Putamen (tissue), 1 donor: Measurements from ENCODE around the gene ANKRD55.
"Not testable (repeated sequence)": the region's sequence is repeated elsewhere in the genome, so short reads cannot be mapped to it uniquely, and the experiment has no call there.

Experiments
- DNase-seq: peaks from one replicate; pipeline ENCODE4 v3.0.0-alpha.2; 2016; ENCODE audit warnings: low spot score

ANKRD55 gene

GRCh38 chr5:56207537-56207936 lies 25.6 kb downstream of the ANKRD55 start:
- DNase-seq: no peak

- DNase-seq: no peak
Observed at GRCh38 chr5:56206126-56206910, 26.8 kb downstream of the ANKRD55 start.

- DNase-seq: not testable (repeated sequence)
Observed at GRCh38 chr5:56203936-56204335, 29.2 kb downstream of the ANKRD55 start.

GRCh38 chr5:56202483-56202882 lies 30.6 kb downstream of the ANKRD55 start:
- no peak for DNase-seq

DNA sequence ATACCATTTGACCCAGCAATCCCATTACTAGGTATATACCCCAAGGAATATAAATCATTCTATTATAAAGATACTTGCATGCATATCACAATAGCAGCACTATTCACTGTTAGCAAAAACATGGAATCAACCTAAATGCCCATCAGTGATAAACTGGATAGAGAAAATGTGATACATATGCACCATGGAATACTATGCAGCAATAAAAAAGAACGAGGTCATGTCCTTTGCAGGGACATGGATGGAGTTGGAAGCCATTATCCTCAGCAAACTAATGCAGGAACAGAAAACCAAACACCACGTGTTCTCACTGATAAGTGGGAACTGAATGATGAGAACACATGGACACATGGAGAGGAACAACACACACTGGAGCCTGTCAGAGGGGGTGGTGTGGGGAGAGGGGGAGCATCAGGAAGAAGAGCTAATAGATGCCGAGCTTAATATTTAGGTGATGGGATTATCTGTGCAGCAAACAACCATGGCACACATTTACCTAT lies 31.3 kb downstream of the ANKRD55 start:
- DNase-seq: not testable (repeated sequence)

- peak; percentile 34 for DNase-seq
Observed at GRCh38 chr5:56200971-56201666, 32.0 kb downstream of the ANKRD55 start.

DNA sequence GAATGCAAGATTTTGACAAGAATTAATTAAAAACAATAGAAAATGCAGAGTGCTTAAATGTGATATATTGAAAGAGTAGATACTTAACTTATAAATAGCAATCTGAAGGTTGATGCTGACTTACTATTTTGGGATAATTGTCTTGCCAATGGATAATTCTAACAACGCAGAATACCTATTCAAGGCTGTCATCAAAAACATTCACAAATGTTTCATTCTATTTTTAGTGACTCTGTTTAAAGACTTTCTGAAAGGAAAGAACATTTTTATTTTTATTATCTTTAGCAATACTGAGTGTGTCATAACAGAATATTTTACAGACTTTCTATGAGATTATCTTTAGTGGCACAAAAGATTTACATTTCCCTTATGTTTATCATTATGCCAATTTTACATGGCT lies 38.1 kb downstream of the ANKRD55 start:
- peak; percentile 14 for DNase-seq

DNA sequence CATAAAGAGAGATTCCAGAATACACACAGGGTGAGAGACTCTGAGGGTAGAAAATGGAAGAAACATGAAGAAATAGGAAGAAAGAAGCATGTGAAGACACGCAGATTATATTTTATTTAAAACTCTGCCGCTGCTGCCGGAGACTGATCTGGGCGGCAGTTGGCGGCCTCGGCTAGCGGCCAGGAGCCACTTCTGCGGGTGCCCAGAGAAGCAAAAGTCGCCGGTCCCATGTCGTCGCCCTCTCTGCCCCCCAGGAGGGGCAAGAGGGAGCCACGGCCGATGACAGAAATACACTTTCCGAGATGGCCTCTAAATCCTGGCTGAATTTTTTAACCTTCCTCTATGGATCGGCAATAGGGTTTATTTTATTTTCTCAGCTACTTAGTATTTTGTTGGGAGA lies 40.9 kb downstream of the ANKRD55 start:
- no peak for DNase-seq

GRCh38 chr5:56191656-56192055 lies 41.5 kb downstream of the ANKRD55 start:
- no peak for DNase-seq

GRCh38 chr5:56190497-56190896 lies 42.6 kb downstream of the ANKRD55 start:
- DNase-seq: peak; percentile 20

- DNase-seq: no peak
Observed at GRCh38 chr5:56185768-56186311, 47.3 kb downstream of the ANKRD55 start.

DNA sequence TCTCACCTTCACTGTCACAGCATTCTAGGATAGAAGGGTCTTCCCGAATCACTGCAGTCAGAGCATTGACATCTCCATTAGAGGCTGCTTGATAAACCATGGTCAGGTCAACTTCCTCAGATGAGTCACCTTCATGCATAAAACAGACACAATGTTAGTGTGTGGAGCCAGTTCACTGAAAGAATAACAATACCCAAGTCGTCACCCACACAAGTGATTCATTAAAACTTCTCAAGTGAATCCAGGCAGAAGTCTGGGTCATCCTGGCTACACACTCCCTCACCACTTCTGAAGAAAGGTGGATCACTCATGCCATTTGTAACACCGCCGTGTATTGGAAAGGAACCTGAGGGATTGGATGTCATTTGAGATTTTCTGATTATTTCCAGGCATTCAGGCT lies 49.6 kb downstream of the ANKRD55 start:
- DNase-seq: no peak

- DNase-seq: no peak
Observed at GRCh38 chr5:56179442-56179841, 53.7 kb downstream of the ANKRD55 start.

- no peak for DNase-seq
Observed at GRCh38 chr5:56178823-56179222, 54.3 kb downstream of the ANKRD55 start.

GRCh38 chr5:56176871-56177533 lies 56.1 kb downstream of the ANKRD55 start:
- no peak for DNase-seq

- no peak for DNase-seq
Observed at GRCh38 chr5:56176155-56176798, 56.9 kb downstream of the ANKRD55 start.

DNA sequence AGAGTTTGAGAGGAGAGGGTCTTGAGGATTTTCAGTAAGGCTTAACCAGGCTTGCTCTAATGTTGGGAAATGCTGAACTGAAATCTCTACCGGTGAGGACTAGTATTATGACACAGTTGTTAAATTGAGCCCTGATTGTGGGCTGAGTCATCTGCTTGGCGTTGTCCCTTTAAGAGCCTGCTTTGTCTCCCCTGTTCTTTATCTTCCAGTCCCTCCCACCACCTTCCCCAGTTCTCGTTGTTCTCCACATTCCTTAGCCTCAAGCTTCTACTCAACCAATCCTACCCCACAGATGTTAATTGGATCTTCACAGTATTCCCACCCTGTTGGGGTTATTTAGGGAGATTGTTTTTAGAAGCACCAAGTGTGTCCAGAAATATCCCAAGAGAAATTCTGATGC lies 57.6 kb downstream of the ANKRD55 start:
- no peak for DNase-seq

DNA sequence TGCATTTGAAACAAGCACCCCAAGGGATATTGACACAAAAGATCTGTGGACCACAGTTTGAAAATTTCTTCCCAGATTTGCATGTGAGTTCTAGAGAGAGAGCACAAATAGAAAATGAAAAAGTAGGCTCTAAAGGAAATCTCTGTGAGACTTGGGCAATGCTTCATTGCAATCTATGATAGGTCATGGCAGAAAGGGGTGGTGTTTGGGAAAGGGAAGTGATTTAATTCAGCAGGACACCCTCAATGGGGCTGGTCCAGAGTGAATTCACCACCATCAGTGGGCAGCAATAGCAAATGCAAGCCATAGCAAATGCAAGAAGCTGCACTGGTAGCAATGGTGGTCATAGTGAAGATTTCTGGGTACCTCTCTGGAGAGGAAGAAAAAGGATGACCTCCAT lies 58.1 kb downstream of the ANKRD55 start:
- no peak for DNase-seq

GRCh38 chr5:56172241-56172640 lies 60.9 kb downstream of the ANKRD55 start:
- DNase-seq: no peak

GRCh38 chr5:56170557-56170956 lies 62.6 kb downstream of the ANKRD55 start:
- DNase-seq: no peak

- no peak for DNase-seq
Observed at GRCh38 chr5:56169949-56170348, 63.2 kb downstream of the ANKRD55 start.

DNA sequence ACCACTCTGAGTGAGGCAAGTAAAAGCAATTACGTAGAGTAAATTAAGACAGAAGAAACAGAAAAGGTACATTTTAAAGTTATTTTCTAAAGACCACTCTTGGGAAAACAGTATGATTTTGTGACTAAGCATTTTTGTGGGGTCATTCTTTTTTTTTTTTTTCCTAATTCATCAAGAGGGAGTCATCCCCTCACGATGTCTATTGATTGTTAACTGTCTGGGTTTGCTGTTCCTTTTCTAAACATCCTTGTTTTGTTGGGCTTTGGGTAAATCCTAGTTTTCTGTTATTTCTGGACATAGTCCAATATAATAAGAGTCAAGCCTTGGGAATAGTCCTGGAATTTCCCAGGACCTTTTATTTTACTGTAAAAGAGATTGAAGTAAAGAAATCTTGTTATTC lies 63.8 kb downstream of the ANKRD55 start:
- no peak for DNase-seq
